ENCODE data around the gene ELMOD1.

The ELMOD1 gene

GRCh38 chr11:107688322-107688918 lies 97.5 kb downstream of the ELMOD1 start:
- no peak for DNase-seq (ENCODE audit: low spot score)

- peak; percentile 43 for DNase-seq (ENCODE audit: low spot score)
Observed at GRCh38 chr11:107689317-107690202, 98.6 kb downstream of the ELMOD1 start.

- no peak for DNase-seq (ENCODE audit: low spot score)
Observed at GRCh38 chr11:107691000-107691750, 100.2 kb downstream of the ELMOD1 start.

GRCh38 chr11:107695446-107695845 lies 104.5 kb downstream of the ELMOD1 start:
- DNase-seq (ENCODE audit: low spot score): no peak

GRCh38 chr11:107696140-107696539 lies 105.2 kb downstream of the ELMOD1 start:
- no peak for DNase-seq (ENCODE audit: low spot score)

- no peak for DNase-seq (ENCODE audit: low spot score)
Observed at GRCh38 chr11:107697291-107697690, 106.3 kb downstream of the ELMOD1 start.

GRCh38 chr11:107699371-107700285 lies 108.7 kb downstream of the ELMOD1 start:
- no peak for DNase-seq (ENCODE audit: low spot score)

- DNase-seq (ENCODE audit: low spot score): no peak
Observed at GRCh38 chr11:107702109-107702660, 111.2 kb downstream of the ELMOD1 start.

- DNase-seq (ENCODE audit: low spot score): no peak
Observed at GRCh38 chr11:107702723-107703122, 111.8 kb downstream of the ELMOD1 start.

GRCh38 chr11:107704451-107704850 lies 113.5 kb downstream of the ELMOD1 start:
- no peak for DNase-seq (ENCODE audit: low spot score)

GRCh38 chr11:107705027-107705426 lies 114.1 kb downstream of the ELMOD1 start:
- no peak for DNase-seq (ENCODE audit: low spot score)

- no peak for DNase-seq (ENCODE audit: low spot score)
Observed at GRCh38 chr11:107706531-107706930, 115.6 kb downstream of the ELMOD1 start.

- DNase-seq (ENCODE audit: low spot score): no peak
Observed at GRCh38 chr11:107707215-107707671, 116.3 kb downstream of the ELMOD1 start.

GRCh38 chr11:107707807-107708206 lies 116.9 kb downstream of the ELMOD1 start:
- no peak for DNase-seq (ENCODE audit: low spot score)

- DNase-seq (ENCODE audit: low spot score): no peak
Observed at GRCh38 chr11:107708792-107709191, 117.8 kb downstream of the ELMOD1 start.

- DNase-seq (ENCODE audit: low spot score): no peak
Observed at GRCh38 chr11:107710301-107710700, 119.4 kb downstream of the ELMOD1 start.

- DNase-seq (ENCODE audit: low spot score): no peak
Observed at GRCh38 chr11:107711861-107712755, 121.2 kb downstream of the ELMOD1 start, which contains the start of gene SLN. TSS of gene SLN (minus strand) at chr11:107712056.

GRCh38 chr11:107713009-107713408 lies 122.1 kb downstream of the ELMOD1 start:
- no peak for DNase-seq (ENCODE audit: low spot score)

Data from CD4-positive, alpha-beta T cell treated with Interleukin-15 for 4 hours (primary cell).